GM18951 (cell line): ENCODE measurements around the gene MBLAC2.

Source experiments
- POLR2A ChIP-seq: IDR thresholded peaks from 4 replicates; pipeline ENCODE4 v1.6.1; 2011; ENCODE audit warnings: mild to moderate bottlenecking; ENCODE audit not compliant: insufficient read length, insufficient read depth; ENCODE audit errors: extremely low read depth
- in situ Hi-C: fragments of 300-500 bp; cut with MboI; formaldehyde crosslinking; loops from one replicate; pipeline ENCODE4 v1.12.0; 2022; ENCODE audit warnings: low sequenced_read_pairs, mixed read lengths, inconsistent platforms; ENCODE audit not compliant: unreplicated experiment

MBLAC2 gene

DNA sequence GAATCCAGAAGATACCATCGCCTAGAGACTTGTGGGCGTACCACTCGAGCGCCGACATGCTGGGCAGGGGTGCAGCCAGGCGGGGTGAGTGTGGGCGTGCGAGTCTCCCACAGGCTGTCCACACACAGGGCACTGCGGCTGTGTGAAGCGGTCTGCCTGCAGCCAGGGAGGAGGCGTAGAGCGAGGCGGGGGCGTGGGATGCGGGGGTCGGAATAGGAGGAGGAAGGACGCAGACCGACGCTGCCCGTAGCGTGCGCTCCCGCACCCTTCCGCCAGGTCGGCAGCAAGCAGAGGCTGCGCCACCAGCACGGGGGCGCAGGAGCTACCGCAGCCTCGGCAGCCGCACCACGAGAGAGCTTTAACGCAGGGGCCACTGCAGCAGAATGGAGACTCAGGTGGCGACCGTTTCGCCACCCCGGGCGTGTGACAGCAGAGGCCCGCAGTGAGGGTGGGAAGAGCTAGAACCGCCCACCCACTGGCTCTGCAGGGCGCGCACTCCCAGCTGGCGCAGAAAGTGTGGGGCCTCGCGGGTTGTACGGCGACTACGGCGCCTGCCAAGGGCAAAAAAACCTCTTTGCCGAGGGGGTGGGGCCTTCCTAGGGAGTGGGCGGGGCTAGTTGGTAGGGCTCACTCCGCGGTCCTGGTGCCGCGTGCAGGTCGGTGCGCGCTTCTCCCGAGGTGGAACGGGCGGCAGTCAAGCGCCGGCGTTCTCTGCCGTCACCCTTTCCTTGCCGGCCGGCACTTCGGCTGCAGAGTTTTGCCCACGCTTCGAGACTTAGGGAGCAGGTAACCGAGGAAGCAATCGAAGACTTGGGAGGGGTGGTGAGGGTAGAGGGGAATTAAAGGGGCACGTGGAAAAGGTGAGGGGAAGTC lies at the start of gene MBLAC2, which contains the start of gene POLR3G:
TSS of gene MBLAC2 (minus strand) at position 537 of the 873 bp plus-strand sequence. CDS start at position 58, 479 bp downstream.
TSS of gene POLR3G (plus strand) at position 630 of the 873 bp plus-strand sequence. CDS start 10,704 bp downstream, outside the sequence.
- peak; percentile 94 for TF ChIP-seq POLR2A
- in situ Hi-C loops, result no loop called here

DNA sequence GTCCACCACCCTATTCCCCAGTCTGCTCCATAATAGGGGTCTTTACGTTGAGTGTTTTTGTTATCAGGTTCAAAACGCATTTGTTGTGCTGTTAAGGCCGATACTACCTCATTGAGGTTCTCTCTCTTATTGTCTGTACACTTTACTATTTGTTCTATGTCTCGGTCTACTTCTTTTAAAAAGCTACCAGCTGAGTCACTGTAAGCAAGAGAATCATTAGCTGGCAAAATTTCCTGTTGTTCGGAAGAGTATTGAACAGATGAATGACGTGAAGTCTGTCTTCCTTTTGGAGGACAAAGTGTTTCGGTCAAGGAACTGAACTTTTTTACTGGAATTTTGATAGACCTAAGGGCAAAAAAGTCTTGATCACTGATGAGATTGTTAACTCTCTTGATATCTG lies 44.5 kb upstream of the MBLAC2 start:
- TF ChIP-seq POLR2A, result no peak
- in situ Hi-C loops, result no loop called here

DNA sequence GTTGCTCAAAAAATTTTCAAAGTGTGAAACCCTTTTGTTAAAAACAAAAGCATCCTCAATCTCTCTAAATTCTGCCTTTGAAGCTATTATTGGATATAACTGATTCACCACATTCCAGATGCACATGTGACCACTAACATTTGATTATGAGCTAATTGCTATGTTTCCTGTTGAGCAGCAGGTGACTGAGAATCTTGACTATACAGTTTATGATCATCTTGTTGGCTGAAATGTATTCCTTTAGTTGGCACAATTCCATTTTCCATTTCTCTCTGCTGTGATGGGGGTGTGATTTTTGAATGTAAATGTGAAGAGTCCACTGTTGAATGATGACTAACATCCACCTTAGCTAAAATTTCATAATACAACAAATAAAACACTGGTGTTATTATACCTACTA lies 44.1 kb upstream of the MBLAC2 start:
- no peak for TF ChIP-seq POLR2A
- in situ Hi-C loops, result no loop called here

DNA sequence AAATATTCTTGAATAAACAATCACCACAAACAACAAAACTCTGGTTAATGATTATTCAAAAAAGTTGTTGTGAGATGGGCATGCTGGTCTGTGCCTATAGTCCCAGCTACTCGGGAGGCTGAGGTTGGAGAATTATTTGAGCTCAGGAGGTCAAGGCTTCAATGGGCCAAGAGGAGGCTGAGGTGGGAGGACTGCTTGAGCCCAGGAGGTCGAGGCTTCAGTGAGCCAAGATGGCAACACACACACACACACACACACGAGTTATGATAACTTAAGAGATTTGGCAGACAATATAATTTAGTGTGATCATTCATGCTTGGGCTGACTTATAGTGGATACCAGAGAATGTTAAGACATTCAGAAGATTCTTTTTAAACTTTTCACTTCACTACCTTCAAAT lies 39.9 kb upstream of the MBLAC2 start:
- in situ Hi-C loops, result no loop called here
- no peak for TF ChIP-seq POLR2A

DNA sequence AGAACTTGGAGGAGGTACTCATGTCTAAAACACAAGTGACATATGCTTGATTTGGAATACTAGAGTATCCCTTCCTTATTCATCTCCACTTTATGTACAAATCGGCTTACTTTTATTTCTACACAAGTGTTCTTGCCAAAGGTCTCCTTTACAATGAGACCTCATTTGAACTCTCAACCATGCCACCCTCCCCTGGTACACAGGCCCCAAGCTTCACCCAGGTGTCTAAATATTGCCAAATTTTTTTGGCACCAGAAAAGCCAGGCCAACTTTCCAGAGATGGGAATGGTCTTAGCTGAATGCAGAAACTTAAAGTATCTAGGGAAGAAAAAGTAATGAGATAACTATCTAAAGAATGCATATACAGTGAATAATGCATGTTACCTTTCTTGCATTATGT lies 35.9 kb upstream of the MBLAC2 start:
- in situ Hi-C loops, result no loop called here
- no peak for TF ChIP-seq POLR2A

DNA sequence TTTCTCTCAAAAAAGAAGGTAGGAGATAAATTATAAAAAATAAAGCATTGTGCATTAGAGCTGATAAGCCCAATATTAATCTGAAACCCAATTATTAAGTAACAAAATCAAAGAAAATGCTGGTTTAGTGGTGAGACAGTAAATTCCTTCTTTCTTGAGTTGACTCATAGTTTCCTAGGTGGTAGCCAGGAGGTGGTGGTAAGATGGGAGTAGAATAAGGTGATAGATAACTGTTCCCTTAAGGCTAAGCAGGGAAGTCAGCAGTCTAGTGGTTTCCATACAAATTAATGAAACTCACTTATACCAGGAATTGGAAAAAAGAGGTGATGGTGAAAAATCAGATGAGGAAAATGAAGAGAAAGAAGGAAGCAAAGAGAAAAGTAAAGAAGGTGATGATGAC lies 31.6 kb upstream of the MBLAC2 start:
- TF ChIP-seq POLR2A, result no peak
- in situ Hi-C loops, result no loop called here

DNA sequence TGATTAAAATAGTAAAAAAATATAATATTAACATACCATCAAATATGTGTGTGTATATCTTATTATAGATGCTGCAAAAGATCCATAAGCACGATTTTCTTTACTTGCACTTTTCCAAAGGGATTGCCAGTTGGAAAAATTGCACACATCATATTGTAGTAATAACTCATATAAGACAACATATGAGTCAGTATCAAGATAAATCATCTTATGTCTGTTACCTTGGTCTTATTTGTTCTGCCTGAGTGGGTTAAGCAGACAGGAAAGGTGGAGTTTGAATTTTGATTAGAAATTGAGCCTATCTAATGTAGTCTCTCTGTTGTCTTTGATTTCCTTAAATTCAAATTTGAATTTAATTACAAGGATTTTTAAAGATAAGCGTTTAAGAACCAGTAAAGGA lies 30.2 kb upstream of the MBLAC2 start:
- no peak for TF ChIP-seq POLR2A
- in situ Hi-C loops, result no loop called here

DNA sequence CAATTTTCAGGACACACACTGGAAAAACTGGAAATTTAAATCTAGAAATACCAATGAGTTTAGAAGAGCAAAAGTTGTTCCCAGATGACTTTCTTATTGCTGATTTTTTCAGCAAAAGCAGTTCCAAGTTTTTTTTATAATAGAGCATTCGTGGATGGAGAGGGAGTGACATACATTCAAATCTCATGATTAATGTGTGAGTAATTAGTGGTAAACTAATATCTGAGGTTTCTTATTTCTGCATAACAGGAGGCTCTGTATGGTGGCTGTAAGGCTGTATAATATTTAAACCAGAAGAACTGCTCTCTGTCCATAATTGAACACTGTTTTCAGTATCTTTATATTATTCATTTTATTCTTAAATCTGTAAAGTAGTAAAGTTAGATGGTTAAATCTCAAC lies 29.0 kb upstream of the MBLAC2 start:
- in situ Hi-C loops, result no loop called here
- no peak for TF ChIP-seq POLR2A

DNA sequence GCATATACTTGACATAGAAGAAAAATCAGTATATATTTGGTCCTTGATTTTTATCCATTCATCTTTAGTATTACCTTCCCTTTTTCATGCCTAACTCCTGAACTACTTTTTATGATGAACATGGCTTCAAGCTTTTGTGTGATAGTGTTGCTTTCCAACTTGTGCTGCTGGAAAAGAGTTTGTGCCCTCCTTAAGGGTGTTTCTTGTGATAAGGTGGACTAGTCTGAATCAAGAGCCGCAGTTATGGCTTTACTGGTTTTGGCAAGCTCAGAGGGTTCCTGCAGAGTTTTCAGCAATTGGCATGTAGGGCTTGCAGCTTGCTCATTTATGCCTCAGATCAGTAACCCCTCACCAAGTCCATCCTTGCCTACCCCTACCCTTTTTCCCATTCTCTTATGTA lies 20.6 kb upstream of the MBLAC2 start:
- in situ Hi-C loops, result no loop called here
- TF ChIP-seq POLR2A, result no peak

DNA sequence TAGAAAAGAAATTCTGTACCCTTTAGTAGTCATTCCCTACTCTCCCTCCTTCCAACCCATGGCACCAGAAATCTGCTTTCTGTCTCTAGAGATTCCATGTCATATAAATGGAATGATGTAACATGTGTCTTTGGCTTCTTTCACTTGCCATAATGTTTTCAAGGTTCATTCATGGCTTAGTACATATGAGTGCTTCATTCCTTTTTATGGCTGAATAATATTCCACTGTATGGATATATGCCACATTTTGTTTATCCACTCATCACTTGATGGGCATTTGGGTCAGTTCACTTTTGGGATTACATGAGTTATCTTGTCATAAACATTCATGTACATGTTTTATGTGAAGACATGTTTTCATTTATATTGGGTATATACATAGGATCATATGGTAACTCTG lies 19.5 kb upstream of the MBLAC2 start:
- in situ Hi-C loops, result no loop called here
- no peak for TF ChIP-seq POLR2A

DNA sequence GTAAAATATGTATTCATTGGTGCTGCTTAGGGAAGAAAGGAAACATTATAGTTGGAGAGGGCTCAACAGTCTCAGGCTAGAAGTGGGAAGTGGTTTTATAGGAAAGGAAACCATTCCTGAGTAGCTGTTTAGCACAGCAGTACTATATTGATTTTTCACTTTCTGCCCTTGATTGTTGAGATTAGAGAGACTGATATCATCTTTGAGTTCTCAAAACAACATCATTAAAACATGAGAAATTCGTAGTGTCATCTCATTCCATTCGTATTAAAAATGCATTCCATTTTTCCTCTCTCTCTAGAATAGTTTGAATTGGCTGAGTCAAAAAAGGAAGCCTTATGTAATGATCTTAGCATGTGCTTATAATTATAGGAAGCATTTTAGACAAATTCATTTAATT lies 14.2 kb upstream of the MBLAC2 start:
- no peak for TF ChIP-seq POLR2A
- in situ Hi-C loops, result no loop called here

DNA sequence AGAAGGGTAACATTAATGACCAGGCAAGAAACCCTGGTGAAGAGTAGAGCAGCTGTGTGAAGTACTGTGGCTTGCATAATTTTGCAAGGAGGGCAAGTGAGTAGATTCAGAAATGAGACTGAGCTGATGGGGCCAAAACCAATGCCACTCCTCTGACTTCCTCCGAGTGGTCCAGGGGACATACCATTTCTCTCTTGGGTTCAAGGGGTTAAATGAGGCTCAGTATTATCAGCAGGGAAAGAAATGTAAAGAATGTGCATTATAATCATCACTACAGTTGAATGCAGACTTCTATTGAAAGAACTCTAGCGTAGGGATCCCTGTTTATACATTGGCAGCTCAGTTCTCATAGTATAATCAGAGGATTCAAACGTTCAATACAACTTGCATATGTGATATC lies 10.0 kb upstream of the MBLAC2 start:
- in situ Hi-C loops, result no loop called here
- TF ChIP-seq POLR2A, result no peak

DNA sequence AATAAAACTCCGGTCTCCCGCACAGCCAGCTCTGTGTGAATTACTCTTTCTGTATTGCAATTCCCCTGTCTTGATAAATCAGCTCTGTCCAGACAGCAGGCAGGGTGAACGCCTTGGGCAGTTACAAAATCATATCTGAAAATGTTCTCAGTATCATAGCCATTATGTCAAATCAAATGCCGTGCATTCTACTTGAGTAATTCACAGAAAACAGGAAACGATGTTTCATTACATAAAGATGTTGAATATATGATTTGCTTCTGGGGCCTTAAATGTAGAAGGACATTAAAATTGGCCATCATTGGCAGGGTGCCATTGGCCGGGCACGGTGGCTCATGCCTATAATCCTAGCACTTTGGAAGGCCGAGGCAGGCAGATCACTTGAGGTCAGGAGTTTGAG lies 8.6 kb upstream of the MBLAC2 start:
- in situ Hi-C loops, result no loop called here
- no peak for TF ChIP-seq POLR2A

DNA sequence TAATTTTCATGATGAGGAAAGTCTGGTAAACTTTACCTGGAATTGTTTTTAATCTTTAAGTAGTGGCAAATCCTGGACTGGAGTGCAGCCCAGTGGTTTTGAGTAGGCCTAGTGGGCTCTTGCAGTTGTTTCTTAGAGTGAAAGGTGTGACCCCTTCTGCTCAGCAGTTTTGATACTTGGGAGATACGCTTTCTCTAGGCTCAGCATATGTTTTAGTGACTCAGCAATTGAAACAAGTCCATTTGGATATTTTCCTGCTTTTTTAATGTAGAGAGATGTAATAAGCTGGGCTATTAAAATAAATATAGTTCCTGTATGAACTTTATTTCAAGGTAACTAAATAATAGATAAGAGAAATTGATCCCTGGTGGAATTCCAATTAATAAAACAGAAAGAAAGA lies 6.1 kb upstream of the MBLAC2 start:
- in situ Hi-C loops, result no loop called here
- no peak for TF ChIP-seq POLR2A

DNA sequence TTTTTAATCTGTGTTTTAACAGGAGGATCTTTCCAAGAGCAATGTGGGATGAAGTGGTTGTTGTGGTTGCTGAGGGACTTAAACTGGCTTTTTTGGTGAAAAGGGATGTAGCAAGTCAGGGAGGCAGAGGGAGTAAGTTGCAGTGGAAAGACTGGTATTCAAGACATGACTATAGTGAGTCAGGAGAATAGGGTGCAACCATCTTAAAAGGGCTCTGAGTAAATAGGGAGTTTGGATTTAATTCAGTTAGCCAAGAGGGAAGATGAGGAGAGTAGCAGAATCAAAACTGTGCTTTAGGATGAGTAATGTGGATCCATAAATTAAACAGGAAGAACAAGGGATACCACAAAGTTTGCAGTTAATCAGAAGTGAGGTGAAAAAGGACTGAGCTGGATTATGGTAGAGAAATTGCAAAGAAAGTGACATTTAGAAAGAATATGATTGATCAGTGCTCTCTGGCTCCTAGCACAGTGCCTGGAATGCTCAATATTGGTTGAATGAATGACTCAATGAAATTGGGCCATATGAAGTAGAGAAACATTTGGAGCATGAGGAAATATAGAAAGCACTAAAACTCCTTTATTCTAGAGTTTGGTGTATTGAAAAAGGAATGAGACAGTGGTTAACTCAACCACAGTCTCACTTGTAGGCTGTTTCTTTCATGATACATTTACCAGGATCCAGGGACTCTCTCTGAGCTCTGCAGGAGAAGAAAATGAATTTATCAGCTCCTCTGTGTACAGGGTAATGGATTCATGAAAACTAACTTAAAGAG lies 5.2 kb upstream of the MBLAC2 start:
- TF ChIP-seq POLR2A, result no peak
- in situ Hi-C loops, result no loop called here
